Astrocyte of the hippocampus (primary cell): ENCODE data around the gene SLC36A1.
"Not testable (repeated sequence)": the region's sequence is repeated elsewhere in the genome, so short reads cannot be mapped to it uniquely, and the experiment has no call there.

ENCODE experiments used
- DNase-seq: peaks from one replicate; pipeline ENCODE4 v3.0.0; 2011; ENCODE audit warnings: low read depth, low spot score

SLC36A1 gene

GRCh38 chr5:151447174-151448037, at the start of gene SLC36A1:
SLC36A1 (plus strand) TSS chr5:151447603; CDS start chr5:151458793, 11,190 bp downstream.
- peak; percentile 95 for DNase-seq

DNA sequence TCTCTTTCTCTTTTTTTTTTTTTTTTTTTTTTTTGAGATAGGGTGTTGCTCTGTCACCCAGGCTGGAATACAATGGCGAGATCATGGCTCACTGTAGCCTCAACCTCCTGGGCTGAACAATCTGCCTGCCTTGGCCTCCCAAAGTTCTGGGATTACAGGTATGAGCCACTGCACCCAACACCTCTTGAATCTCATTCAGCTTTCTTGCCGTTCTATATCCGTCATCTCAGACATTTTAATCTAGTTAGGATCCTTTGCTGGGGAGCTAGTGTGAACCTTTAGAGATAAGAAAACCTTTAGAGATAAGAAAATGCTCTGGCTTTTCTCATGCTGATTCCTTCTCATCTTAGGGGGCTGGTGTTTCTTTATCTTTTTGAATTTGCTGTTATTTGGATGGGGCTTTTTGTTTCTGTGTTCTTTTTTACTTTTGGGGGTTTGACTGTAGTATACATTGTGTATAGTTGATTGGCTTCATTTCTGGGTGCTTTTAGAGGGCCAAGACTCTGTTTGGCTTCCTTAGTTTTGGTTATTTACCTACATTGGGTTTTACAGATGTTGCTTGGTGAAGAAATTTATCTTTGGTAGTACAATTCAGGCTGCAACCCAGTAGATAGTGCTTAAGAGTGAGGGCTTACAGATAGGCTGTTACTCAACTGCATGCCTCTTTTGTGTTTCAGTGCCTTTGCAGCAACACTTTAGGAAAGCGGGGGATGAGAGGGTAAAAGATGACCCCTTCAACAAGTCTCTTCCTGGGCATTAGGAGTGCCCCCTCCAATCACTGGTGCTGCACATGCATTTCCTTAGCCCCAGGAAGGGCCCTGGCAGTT, 41.9 kb upstream of the SLC36A1 start:
- DNase-seq = no peak

DNA sequence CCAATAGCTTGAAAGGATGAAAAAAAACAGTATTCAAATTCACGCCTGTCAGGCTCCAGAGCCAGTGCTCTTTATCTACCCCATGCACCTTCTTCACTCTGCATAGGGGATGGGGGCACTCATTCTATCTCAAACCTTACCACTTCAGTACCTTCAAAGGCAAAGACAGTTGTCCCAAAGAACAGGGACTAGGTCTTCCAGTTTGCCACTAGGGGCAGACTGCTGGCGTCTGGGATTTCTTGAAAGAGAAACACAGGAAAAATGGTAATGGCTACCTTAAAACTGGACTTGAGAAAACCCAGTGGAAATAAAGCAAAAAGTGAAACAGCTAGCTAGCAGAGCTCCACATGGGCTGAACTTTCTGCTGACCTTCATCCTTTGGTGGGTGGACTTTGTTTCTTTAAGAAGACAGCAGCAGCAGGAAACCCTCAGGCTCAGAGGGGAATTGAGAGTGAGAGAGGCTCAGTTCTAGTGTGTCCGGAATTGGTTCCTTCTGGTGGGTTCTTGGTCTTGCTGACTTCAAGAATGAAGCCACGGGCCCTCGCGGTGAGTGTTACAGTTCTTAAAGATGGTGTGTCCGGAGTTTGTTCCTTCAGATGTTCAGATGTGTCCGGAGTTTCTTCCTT, 41.0 kb upstream of the SLC36A1 start:
- DNase-seq = no peak

DNA sequence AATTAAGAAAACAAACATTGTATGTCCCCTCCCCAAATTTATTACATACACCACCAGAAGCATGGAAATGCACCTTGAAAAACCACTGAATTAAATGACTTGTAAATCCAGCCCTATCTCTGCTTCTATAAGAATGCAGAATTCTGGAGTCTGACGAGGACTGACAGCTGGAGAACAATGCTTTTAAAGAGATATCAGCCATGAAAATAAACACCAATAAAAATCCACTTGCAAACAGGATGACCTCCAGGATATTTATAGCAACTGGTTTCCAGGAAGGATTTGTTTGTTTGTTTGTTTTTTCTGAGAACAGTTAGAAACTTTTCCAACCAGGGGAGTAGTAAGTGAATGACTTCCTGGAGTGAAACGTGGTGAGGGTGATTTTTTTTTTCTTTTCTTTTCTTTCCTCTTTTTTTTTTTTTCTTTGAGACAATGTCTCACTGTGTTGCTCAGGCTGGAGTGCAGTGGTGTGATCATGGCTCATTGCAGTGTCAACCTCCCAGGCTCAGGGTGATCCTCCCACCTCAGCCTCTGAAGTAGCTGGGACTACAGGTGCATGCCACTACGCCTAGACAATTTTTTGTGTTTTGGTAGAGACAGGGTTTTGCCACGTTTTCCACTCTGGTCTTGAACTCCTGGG, 38.7 kb upstream of the SLC36A1 start:
- DNase-seq = no peak

DNA sequence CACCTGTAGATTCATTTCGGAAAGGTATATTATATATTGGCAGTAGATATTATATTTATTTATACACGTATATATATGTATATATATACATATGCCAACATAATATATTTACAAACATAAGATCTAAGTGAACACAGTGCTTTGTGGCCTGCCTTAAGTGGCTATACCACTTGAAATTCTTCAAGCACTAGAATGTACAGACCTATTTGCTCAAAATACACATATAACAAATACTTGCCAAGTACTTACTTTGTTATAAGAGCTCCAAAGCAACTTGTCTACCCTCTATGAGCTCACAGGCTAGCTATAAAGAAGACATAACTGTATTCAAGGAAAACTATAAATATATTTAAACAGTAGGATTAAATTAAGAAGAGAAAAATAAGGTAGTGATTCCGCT, 33.6 kb upstream of the SLC36A1 start:
- DNase-seq = no peak

DNA sequence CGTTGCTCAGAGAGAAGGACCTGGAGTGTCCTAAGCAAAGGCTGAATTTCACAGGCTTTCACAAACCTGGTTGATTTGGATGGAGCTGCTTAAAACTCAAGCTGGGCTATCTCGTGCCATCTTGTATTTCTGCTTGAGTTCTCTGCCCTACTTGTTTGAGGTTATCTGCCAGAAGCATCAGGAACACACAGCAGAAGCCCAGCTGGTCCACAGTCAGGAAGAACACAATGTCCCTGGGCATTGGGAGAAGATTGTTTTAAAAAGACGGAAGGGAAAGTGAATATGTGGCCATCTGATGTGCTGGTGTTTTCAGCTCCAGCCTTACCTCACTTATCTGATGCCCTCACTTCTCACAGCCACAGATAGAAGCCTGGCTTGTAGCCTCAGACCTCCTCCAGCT, 32.9 kb upstream of the SLC36A1 start:
- no peak for DNase-seq

- no peak for DNase-seq
Measured at GRCh38 chr5:151417712-151418111, 29.7 kb upstream of the SLC36A1 start.

GRCh38 chr5:151420127-151420526, 27.3 kb upstream of the SLC36A1 start:
- no peak for DNase-seq

GRCh38 chr5:151424892-151425523, 22.4 kb upstream of the SLC36A1 start:
- DNase-seq = no peak

- DNase-seq = not testable (repeated sequence)
Measured at GRCh38 chr5:151426347-151426746, 21.1 kb upstream of the SLC36A1 start.

DNA sequence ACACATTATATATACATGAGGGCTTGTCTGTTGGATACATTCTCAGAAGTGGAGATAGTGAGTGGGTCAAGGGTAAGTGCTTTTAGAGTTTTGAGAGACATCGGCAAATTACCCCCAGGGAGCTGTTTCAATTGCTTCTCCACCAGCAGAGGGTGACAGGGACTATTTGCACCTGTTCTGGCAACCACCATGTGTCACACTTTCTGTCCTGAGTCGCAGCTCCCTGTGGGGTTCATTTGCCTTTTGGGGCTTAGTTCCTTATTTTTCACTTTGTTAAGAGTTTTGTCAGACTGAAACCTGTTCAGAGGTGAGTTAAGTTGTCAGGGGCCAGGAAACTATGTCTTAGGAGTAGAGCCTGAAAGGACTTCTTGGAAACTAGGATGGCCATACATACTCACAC, 20.1 kb upstream of the SLC36A1 start:
- DNase-seq = no peak

GRCh38 chr5:151430731-151431130, 16.7 kb upstream of the SLC36A1 start:
- no peak for DNase-seq

DNA sequence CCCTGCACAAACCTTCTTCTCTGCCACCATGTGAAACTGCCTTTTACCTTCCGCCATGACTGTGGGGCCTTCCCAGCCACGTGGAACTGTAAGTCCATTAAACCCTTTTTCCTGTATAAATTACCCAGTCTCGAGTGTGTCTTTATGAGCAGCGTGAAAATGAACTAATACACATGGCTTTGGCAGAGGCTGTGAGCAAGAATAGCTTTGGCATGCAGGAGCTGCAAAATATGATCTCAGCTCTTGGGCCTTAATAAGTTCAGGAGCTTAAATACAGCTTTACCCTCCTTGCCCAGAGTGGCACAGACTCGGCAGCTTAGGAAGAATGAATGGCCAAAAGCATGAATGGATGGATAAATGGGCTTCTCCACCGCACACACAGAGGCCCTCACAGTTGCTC, 15.7 kb upstream of the SLC36A1 start:
- DNase-seq = no peak

- no peak for DNase-seq
Measured at GRCh38 chr5:151432210-151432609, 15.2 kb upstream of the SLC36A1 start.

- DNase-seq = no peak
Measured at GRCh38 chr5:151434570-151435237, 12.7 kb upstream of the SLC36A1 start.

DNA sequence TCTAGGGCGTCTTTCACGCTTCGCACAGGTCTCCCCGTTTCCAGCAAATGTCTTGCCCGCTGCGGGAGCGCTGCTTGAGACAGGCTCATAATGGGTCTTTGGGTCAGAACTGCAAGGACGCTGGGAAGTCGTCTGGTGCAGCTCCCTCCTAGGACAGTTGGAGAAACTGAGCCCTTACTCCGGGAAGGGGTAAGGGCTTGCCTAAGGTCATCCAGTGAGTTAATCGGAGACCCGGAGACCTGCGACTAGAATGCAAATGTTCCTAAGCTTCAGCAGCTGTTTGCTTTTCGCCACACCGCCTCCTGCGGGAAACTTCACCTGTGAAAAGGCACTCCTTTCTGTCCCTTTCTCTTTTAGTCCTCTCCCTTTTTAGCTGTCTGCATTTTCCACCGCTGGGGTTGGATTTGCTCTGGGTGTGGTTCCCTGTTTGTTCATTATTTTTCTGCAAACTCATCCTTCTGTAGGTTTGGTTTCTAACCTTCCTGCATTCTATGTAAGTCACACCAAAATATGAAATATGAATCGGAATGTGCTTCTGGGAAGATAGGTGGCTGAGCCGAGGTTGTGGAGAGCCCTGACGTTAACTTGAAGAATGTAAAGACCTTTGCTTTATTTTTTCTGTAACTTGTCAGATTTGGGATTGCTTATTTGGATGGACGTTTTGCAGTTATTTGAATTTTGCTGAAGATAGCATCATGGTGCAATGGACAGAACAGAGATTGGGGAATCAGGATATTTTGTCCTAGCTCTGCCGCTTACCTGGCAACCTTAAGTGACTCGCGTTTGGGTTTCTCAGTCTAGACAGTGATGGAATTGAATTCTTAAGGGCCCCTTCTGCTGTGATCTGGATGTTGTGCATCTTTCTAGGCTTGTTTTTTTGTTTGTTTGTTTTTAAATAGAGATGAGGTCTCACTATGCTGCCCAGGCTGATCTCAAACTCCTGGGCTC, 909 bp downstream of the SLC36A1 start:
- DNase-seq = peak; percentile 41

DNA sequence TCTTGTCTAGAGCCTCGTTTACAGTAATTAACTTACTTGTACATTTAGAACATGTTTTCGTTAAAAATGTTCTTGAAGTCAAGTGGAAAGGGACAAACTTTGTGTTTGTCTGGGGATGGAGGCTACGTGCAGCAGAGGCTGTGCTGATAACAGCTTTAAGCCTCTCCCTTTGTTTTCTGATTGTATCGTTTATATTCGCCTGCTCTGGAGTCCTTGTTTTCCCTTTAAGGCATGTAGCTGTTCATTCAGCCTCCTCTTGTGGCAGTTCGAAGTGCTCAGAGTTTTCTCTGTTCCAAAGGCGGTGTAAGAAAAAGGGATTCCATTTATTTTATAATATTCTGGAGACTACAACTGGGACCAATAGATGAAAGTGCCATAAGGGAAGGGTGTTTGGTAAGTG, 1.9 kb downstream of the SLC36A1 start:
- DNase-seq = no peak

DNA sequence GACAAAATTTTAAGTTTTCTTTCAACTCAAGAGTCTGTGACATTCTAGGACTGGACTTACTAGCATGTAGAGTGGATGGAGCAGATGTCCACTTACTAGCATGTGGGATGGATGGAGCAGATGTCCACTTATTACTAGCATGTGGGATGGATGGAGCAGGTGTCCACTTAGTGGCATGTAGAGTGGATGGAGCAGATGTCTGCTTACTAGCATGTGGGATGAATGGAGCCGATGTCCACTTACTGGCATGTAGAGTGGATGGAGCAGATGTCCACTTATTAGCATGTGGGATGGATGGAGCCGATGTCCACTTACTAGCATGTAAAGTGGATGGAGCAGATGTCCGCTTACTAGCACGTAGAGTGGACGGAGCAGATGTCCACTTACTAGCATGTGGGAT, 2.4 kb downstream of the SLC36A1 start:
- DNase-seq = no peak

DNA sequence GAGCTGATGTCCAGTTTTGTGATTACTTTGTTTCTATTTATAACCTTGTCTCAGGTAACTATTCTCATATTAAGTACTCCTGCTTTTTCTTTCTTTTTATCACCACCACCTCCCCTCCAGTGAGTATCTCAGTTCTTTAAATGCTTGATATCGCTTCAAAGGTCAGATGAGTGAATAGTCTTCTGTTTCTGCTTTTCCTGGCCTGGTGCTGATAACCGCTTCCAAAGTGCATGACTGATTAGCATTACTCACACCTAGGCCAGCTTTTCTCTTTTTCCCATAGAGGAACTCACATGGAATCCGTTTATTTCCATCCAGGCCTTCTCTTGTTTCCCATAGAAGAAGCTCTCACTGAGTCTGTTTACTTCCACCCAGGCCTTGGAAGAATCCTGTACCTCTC, 3.2 kb downstream of the SLC36A1 start:
- DNase-seq = no peak
